ENCODE data around the gene GRIP2.
"Not testable (repeated sequence)": the region's sequence is repeated elsewhere in the genome, so short reads cannot be mapped to it uniquely, and the experiment has no call there.

GRIP2 gene

DNA sequence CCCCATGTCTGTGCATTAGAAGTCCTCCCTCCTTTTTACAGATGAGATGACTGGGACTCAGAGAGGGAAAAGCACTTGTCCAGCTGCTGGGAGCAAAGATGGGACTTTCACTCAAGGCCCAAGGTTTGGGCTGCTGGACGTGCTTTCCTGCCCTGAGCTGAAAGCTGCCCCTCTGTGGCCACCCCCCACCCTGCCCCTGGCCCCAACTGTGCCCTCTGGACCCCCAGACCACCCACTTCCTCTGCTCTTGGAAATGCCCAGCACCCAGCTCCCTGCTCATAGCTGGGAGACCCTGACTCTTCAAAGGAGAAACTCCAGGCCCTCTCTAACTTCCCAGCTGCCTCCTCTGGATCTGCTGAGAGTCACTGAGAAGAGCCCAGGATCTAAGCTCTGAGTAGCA lies 20.7 kb downstream of the GRIP2 start:
- no peak for DNase-seq

DNA sequence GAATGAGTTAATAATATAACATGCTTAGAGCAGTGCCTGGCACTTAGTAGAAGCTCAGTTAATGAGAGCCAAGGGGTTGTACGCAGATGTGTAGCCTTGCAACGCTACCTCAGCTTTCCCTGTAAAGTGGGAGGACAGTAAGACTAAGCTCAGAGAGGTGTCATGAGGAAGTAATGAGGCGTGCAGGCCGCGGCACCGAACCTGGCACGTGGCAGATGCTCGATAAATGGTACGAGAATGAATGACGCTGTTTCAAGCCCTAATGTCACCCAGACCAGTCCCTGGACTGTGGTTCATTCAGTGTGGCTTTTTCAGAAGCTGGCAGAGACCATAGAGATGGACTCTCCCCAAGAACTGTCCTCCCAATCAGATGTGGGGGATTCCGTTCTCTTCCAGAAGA lies 21.2 kb downstream of the GRIP2 start:
- DNase-seq: no peak

GRCh38 chr3:14518432-14518802 lies 21.7 kb downstream of the GRIP2 start:
- DNase-seq: no peak

DNA sequence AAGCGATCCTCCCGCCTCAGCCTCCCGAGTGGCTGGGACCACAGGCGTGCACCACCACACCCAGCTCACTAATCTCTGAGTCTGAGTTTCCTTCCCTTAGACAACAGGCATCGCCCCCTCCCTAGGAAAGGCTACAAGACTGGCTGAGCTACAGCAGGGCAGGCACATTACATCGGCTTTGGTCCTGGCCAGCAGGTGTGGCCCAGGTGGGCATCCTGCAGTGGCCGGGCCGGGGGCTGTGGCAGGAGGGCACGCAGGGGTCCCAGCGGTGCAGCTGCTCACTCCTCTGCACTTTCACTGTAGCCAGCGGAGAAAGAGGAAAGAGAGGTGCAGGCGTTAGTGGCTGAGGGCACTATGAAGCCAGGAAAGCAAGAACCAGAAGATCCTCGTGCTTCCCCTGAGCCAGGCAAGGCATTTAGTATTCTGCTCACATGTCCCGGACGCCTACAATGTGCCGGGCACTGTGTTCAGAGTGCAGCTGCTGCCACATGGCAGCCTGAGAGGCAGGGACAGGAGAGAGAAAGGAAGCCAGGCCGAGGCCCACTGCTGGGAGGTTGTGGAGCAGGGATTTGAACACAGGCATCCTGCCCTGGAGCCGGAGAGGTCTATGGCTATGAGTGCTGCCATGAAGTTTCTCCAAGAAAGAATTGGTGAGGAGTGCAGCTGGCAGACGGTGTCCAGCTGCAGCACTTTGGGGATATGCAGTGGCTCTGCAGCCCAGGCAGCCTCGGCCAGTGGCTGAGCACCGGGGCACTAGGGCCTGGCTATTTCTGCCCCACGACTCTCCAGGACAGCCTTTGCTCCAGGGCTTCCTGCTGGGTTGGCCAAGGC lies 22.3 kb downstream of the GRIP2 start:
- no peak for DNase-seq

DNA sequence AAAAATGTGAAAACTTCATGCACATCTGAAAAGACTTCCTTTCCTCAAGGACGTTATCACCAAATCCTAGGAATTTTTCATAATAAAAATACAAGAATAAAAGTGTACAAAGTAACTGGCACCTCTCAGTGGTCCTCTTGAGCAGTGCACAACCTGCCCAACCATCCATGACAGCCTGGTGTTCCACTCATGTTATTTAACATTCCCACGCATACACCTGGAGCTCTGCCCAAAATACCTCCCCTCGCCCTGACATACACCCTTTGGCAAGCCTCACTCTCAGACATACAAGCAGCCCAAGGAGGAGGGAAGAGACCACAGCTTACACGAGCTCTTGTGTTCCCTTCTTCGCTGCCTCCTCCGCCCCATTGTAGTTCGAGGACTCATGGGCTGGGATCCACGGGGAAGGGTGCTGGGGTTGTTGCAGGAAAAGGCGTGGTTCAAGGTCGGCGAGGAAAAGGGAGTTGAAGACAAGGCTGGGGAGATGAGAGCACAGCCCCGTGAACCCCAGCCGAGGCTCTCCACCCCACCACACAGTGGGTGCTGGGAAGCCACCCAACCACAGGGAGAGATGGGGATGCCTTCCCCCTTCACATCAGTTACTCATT lies 23.3 kb downstream of the GRIP2 start:
- no peak for DNase-seq

GRCh38 chr3:14515526-14515925 lies 24.6 kb downstream of the GRIP2 start:
- not testable (repeated sequence) for DNase-seq

GRCh38 chr3:14514323-14514720 lies 25.8 kb downstream of the GRIP2 start:
- DNase-seq: no peak

- DNase-seq: no peak
Measured at GRCh38 chr3:14513566-14514322, 26.4 kb downstream of the GRIP2 start.

GRCh38 chr3:14512942-14513327 lies 27.2 kb downstream of the GRIP2 start:
- DNase-seq: no peak

GRCh38 chr3:14512281-14512941 lies 27.7 kb downstream of the GRIP2 start:
- no peak for DNase-seq

GRCh38 chr3:14511623-14512280 lies 28.4 kb downstream of the GRIP2 start:
- no peak for DNase-seq

DNA sequence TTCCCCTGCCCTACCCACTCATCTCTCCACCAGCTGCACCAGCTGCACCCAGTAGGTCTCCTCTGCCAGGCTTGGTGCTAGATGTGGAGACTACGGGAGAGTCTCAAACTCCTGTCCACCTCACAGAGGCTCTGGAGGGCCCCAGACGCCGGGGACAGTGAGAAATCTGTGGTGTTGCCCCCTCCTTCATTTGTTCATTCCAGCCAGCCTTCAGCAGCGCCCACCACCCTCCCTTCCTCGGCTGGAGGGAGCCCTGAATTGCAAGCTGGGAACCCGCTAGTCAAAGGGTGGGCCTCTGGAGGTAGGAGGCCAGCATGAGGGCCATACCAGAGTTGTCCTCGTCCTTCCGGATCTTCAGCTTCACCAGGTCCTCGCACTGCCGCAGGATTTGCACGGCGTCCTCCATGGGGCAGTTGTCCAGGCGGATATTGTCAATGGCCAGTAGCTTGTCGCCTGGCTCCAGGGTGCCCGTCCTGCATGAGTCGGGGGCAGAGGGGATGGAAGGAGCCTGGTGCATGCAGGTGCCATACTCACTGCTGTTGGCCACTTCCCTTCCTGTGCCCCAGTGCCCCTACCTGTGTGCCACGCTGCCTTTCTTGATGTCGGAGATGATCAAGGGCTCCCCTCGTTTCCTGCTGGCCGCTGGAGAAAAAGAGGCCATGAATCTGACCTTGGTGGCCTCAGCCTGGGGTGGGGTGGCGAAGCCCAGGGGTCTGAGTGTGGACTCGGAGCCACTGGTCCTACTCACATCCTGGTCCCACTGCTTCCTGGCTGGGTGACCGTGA lies 29.1 kb downstream of the GRIP2 start:
- no peak for DNase-seq

DNA sequence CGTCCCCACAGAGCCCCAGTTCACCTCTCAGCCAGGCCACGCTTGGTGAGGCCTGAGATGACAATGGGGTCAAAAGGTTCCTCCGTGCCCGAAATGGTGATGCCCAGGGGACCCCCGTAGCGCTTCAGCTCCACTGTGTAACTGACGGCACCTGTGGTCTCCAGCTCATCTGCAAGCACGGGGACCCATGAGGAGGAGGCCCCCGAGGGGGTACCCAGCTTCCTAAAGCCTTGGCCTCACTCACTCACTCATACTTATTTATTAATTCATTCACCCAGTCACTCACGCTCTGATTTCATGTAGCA lies 30.4 kb downstream of the GRIP2 start:
- DNase-seq: no peak

- DNase-seq: peak; percentile 66
Measured at GRCh38 chr3:14508966-14509795, 31.0 kb downstream of the GRIP2 start.

- DNase-seq: no peak
Measured at GRCh38 chr3:14508505-14508819, 31.7 kb downstream of the GRIP2 start.

DNA sequence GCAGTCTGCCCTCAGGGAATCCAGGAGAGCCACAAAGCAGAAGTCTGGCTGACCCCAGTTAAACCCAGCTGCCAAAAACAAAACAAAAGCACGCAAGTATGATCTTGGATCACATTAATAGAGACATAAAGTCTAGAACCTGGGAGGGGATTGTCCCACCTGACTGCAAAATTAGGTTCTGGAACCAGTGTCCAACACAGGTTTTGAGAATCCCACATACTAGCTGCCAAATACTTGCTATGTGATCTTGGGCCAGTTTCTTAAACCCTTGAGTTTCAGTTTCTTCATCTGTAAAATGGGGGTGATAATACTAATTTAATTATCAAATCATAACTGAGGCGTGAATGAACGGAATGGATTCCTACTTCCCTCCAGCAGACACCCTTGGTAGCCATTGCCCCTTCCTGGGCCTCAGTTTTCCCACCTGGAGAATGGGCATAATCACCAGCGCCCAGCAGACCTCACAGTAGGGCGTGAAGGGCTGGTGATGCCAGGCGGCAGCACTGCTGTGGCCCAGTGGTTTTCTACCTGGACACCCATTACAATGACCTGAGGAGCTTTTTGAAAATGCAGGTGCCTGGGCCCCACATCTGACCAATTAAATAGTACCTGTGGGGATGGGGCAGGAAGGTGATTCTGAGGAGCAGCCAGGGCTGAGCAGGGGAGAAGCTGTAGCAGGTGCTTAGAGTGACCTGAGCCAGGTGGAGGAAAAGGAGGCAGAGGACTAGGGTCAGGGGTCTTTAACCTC lies 32.2 kb downstream of the GRIP2 start:
- DNase-seq: no peak

DNA sequence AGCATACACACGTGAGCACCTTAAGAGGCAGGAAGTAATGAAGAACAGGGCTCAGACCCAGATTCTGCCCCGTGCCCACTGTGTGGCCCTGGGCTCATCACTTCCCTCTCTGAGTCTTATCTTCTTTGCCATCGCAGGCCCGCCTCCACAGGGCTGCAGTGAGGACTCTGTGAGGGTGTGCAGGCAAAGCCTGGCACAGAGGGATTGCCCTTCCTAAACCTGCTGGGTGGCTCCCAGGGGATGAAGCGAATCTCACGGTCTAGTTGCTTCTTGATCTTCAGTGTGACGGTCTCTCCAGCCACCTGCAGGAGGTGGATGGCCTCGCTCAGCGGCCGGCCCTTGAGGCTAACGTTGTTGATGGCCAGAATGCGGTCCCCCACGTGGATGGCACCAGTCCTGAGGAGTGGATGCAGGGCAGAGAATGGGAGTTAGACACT lies 32.8 kb downstream of the GRIP2 start:
- DNase-seq: no peak

DNA sequence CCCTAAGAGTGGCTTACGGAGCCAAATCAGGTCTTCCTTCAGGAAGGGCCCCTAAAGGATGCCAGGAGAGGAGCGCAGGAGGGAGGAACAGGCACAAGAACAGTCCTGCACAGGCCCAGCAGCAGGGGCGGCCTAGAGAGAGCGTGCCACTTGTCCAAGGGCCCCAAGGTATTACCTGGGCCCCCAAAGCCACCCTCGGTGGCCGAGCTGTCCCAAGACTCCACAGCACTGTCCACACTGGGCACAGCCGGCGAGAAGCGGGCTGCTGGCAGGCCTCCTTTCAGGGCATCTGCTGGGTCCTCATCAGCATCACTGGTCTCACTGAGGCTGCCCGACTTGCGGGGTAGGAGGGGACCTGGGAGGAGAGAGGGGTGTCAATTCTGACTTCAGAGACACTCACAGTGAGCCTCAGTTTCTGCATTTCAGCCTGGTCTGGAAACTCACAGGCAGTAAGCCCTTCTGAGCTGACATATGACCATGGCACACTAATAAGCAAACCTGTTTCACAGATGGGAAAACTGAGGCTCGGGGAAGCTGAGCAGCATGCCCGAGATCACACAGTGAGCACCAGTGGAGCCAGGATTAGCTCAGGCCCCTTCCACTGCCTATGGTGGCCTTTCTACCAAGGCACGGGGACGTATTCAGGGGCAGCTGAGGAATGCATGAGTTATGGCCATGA lies 33.4 kb downstream of the GRIP2 start:
- DNase-seq: no peak

DNA sequence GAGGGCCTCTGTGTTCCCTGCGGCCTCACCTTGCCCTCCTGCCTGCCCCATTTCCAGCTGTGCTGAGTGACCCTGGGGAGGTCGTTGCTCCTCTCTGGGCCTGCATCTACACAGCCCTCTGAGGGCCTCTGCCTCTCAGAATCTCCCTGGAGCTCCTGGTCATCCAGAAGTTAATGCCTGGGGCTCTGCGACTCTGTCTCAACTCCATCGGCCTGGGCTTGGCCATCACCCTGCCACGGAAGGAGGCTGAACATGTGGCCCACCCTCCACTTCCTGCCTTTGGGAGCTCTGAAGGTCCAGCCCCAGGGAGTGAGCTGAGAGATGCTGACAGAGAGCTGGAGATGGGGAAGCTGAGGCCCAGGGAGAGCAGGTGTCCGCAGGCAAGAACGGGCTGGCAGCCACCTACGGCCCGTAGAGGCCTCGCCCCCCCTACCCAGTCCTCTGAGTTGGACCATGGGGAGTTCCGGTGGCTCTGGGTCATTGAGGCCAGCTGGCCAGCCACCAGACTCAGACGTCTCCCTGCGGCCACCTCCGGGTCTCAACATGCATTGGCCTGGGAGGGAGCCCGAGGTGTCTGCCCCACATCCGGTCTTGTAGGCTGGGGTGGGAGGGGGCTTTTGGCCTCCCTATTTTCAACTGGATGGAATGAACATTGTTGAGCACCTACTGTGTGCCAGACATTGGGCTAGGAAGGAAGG lies 34.2 kb downstream of the GRIP2 start:
- no peak for DNase-seq
